Panc1 (cell line): Measurements from ENCODE around the gene PCSK2. TPM values are rescaled to one million over a fixed set of nuclear protein-coding genes. Genes with fewer than 3 reads are reported as not detected.

Experiments used
- ATAC-seq: fragments of 200-7000 bp; cut with Tn5 transposase; 2 replicates; pipeline ENCODE4 v1.9.1; 2020; ENCODE audit warnings: mild to moderate bottlenecking, moderate library complexity
- BruUV-seq: library from RNA; stranded (reverse); fragments of 400-500 nt; replicated peaks from 2 replicates; lab custom pipeline; 2021; lab: Mats Ljungman, UMichigan
- CTCF ChIA-PET: fragments of 300-600 bp; sonication (Branson Sonifier 250); formaldehyde crosslinking; loops from one replicate; lab custom pipeline; 2022; ENCODE audit warnings: antibody characterized with exemption; lab: Charles Lee
- POLR2A ChIA-PET: fragments of 300-600 bp; sonication (Branson Sonifier 250); formaldehyde crosslinking; loops from one replicate; lab custom pipeline; 2022; ENCODE audit warnings: antibody characterized with exemption; lab: Charles Lee
- DNase-seq: peaks from one replicate; pipeline ENCODE4 v3.0.0-alpha.2; 2010; ENCODE audit warnings: low read depth, low spot score
- H3K27ac ChIP-seq: 2 replicates; pipeline ENCODE4 v1.5.1; 2011; ENCODE audit warnings: mild to moderate bottlenecking, low read length, inconsistent platforms
- H3K27me3 ChIP-seq: fragments of 200-500 bp; sonication (Bioruptor generic); 2 replicates; pipeline ENCODE4 v1.6.0; 2014; ENCODE audit warnings: low read length, inconsistent platforms; ENCODE audit not compliant: control insufficient read depth, insufficient read depth
- H3K36me3 ChIP-seq: fragments of 200-500 bp; sonication (Bioruptor generic); 2 replicates; pipeline ENCODE4 v1.5.1; 2014; ENCODE audit warnings: inconsistent platforms, mild to moderate bottlenecking, low read length, moderate library complexity; ENCODE audit not compliant: control insufficient read depth, insufficient read depth
- H3K4me1 ChIP-seq: 2 replicates; pipeline ENCODE4 v1.5.1; 2011; ENCODE audit warnings: inconsistent platforms, mild to moderate bottlenecking, low read length, moderate library complexity; ENCODE audit not compliant: control insufficient read depth, insufficient read depth
- H3K4me3 ChIP-seq, 2 experiments: 2 replicates each; pipeline ENCODE4 v1.5.1; 2011 to 2012; ENCODE audit warnings: low read depth in 2 of 2, low read length in 2 of 2, mild to moderate bottlenecking in 2 of 2, inconsistent platforms in 1 of 2, moderate library complexity in 1 of 2
- H3K9me3 ChIP-seq: fragments of 200-500 bp; sonication (Bioruptor generic); 2 replicates; pipeline ENCODE4 v1.5.1; 2014; ENCODE audit warnings: low read depth, mild to moderate bottlenecking, inconsistent platforms, low read length, moderate library complexity; ENCODE audit not compliant: control insufficient read depth, insufficient read depth
- POLR2AphosphoS5 ChIP-seq: IDR thresholded peaks from 2 replicates; pipeline ENCODE4 v1.6.1; 2012; ENCODE audit warnings: mild to moderate bottlenecking, low read depth, low read length, moderate library complexity
- SIN3A ChIP-seq: IDR thresholded peaks from 2 replicates; pipeline ENCODE4 v1.6.1; 2012; ENCODE audit warnings: low read depth, mild to moderate bottlenecking, low read length, moderate library complexity, borderline replicate concordance; ENCODE audit not compliant: insufficient read depth
- TCF7L2 ChIP-seq: IDR thresholded peaks from 2 replicates; pipeline ENCODE4 v1.6.1; 2011; ENCODE audit warnings: mild to moderate bottlenecking, low read depth, low read length, inconsistent platforms
- in situ Hi-C: cut with HindIII; loops from 2 replicates; pipeline ENCODE4 v1.10.0; 2016; ENCODE audit warnings: low sequenced_read_pairs, low pct_unique_long_range_greater_than_20kb
- intact Hi-C: fragments of 100-400 bp; cut with micrococcal nuclease; formaldehyde crosslinking; loops from one replicate; pipeline ENCODE4 v1.10.0; 2022; ENCODE audit not compliant: unreplicated experiment
- total RNA-seq: library from RNA; stranded (reverse); gene quantifications from one replicate; pipeline ENCODE4 v1.2.1, GENCODE V29; 2021; ENCODE audit not compliant: unreplicated experiment
- TF ChIP-seq, protein P1 (sequence below): fragments of 450-650 bp; IDR thresholded peaks from 2 replicates; pipeline ENCODE4 v1.5.1; 2017; ENCODE audit warnings: mild to moderate bottlenecking
- TF ChIP-seq, protein P2 (sequence below), 2 experiments: IDR thresholded peaks; 2 replicates each; pipeline ENCODE4 v1.6.1; 2011 to 2012; ENCODE audit warnings: low read depth in 2 of 2, control low read depth in 1 of 2, low read length in 1 of 2, mild to moderate bottlenecking in 1 of 2, moderate library complexity in 1 of 2; ENCODE audit not compliant: insufficient read depth in 1 of 2

The PCSK2 gene
- total RNA-seq, 1 experiment from 2014 or later, result not detected

GRCh38 chr20:17417225-17417624 lies 190.4 kb downstream of the PCSK2 start:
- Histone ChIP-seq H3K27me3 (no peaks in the 10 kb centered on the region; the same call in 1 of the 2 replicates), H3K4me3 (no peak overlapping the region), H3K4me1 (no peaks in the 10 kb centered on the region), H3K9me3 (no peaks in the 10 kb centered on the region), H3K27ac (no peak overlapping the region), H3K36me3 (no peaks in the 10 kb centered on the region; the same call in 1 of the 2 replicates)
- ATAC-seq (no peak), DNase-seq (no peak)
- intact Hi-C loops, result no loop called here
- TF ChIP-seq, protein P1, sequence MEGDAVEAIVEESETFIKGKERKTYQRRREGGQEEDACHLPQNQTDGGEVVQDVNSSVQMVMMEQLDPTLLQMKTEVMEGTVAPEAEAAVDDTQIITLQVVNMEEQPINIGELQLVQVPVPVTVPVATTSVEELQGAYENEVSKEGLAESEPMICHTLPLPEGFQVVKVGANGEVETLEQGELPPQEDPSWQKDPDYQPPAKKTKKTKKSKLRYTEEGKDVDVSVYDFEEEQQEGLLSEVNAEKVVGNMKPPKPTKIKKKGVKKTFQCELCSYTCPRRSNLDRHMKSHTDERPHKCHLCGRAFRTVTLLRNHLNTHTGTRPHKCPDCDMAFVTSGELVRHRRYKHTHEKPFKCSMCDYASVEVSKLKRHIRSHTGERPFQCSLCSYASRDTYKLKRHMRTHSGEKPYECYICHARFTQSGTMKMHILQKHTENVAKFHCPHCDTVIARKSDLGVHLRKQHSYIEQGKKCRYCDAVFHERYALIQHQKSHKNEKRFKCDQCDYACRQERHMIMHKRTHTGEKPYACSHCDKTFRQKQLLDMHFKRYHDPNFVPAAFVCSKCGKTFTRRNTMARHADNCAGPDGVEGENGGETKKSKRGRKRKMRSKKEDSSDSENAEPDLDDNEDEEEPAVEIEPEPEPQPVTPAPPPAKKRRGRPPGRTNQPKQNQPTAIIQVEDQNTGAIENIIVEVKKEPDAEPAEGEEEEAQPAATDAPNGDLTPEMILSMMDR, result no peak
- TF ChIP-seq POLR2AphosphoS5 (no peak), SIN3A (no peak), TCF7L2 (no peak)
- TF ChIP-seq, protein P2, sequence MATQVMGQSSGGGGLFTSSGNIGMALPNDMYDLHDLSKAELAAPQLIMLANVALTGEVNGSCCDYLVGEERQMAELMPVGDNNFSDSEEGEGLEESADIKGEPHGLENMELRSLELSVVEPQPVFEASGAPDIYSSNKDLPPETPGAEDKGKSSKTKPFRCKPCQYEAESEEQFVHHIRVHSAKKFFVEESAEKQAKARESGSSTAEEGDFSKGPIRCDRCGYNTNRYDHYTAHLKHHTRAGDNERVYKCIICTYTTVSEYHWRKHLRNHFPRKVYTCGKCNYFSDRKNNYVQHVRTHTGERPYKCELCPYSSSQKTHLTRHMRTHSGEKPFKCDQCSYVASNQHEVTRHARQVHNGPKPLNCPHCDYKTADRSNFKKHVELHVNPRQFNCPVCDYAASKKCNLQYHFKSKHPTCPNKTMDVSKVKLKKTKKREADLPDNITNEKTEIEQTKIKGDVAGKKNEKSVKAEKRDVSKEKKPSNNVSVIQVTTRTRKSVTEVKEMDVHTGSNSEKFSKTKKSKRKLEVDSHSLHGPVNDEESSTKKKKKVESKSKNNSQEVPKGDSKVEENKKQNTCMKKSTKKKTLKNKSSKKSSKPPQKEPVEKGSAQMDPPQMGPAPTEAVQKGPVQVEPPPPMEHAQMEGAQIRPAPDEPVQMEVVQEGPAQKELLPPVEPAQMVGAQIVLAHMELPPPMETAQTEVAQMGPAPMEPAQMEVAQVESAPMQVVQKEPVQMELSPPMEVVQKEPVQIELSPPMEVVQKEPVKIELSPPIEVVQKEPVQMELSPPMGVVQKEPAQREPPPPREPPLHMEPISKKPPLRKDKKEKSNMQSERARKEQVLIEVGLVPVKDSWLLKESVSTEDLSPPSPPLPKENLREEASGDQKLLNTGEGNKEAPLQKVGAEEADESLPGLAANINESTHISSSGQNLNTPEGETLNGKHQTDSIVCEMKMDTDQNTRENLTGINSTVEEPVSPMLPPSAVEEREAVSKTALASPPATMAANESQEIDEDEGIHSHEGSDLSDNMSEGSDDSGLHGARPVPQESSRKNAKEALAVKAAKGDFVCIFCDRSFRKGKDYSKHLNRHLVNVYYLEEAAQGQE (IDR thresholded peaks at IDR 0.05; ENCODE audit: insufficient read depth in 1 of 2, low read depth in 2 of 2, low read length in 1 of 2), result no peak
- ChIA-PET POLR2A (no interaction called here), CTCF (no interaction called here)
- in situ Hi-C loops, result no loop called here
- no TSS peak for BruUV-seq

DNA sequence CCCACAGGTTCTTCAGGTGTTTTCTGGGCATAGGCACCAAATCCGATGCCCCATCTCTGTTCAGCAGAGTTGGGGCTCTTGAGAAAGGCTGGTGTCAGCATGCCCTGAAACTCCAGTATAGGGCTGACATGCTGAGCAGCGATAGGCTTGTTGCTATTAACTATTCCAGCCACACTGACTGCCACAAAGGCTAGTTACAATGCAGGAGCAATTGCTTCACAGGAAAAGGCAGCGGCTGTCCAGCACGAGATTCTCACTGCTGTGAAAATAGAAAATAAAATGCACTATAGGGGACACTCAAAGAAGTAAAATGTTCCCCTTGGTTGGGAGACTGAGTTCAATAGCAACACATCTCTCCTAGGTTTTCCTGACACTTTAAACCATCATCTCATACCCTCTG lies 191.9 kb downstream of the PCSK2 start:
- CTCF ChIA-PET, result no interaction called here
- H3K4me3 ChIP-seq, result no peak overlapping the region
- no peak for DNase-seq
- ATAC-seq, result no peak
- TF ChIP-seq TCF7L2 (no peak), SIN3A (no peak), POLR2AphosphoS5 (no peak)
- TF ChIP-seq, protein P2 (IDR thresholded peaks at IDR 0.05; ENCODE audit: insufficient read depth in 1 of 2, low read depth in 2 of 2, low read length in 1 of 2), result no peak
- TF ChIP-seq, protein P1, result no peak
- H3K9me3 ChIP-seq, result no peaks in the 10 kb centered on the region
- no peaks in the 10 kb centered on the region; the same call in none of the 2 replicates for H3K27me3 ChIP-seq
- BruUV-seq, result no TSS peak
- intact Hi-C loops (no loop called here), in situ Hi-C loops (no loop called here)
- POLR2A ChIA-PET, result no interaction called here
- H3K4me1 ChIP-seq, result no peaks in the 10 kb centered on the region
- H3K27ac ChIP-seq, result no peak overlapping the region
- H3K36me3 ChIP-seq, result no peaks in the 10 kb centered on the region; the same call in 1 of the 2 replicates
